BLaER1 treated with 17β-estradiol and CSF1 and Interleukin-3, amounts not matched to agents 10 nM and 100 nM (cell line): ENCODE results near the gene CSPG5.

Experiments used
- H3K27ac ChIP-seq, 11 experiments: shearing (Covaris generic); formaldehyde crosslinking; 2 replicates each; pipeline ENCODE4 v1.8.1; 2022
- H3K27me3 ChIP-seq, 11 experiments: shearing (Covaris generic); formaldehyde crosslinking; 2 replicates each; pipeline ENCODE4 v1.8.1; 2022
- H3K36me3 ChIP-seq, 11 experiments: shearing (Covaris generic); formaldehyde crosslinking; 2 replicates each; pipeline ENCODE4 v1.8.1; 2022
- H3K4me1 ChIP-seq, 10 experiments: shearing (Covaris generic); formaldehyde crosslinking; 2 replicates each; pipeline ENCODE4 v1.8.1; 2022
- H3K4me2 ChIP-seq, 11 experiments: shearing (Covaris generic); formaldehyde crosslinking; 2 replicates each; pipeline ENCODE4 v1.8.1; 2022
- H3K4me3 ChIP-seq, 10 experiments: shearing (Covaris generic); formaldehyde crosslinking; 2 replicates each; pipeline ENCODE4 v1.8.1; 2022
- H3K9ac ChIP-seq, 11 experiments: shearing (Covaris generic); formaldehyde crosslinking; 2 replicates each; pipeline ENCODE4 v1.8.1; 2022
- H3K9me3 ChIP-seq, 11 experiments: shearing (Covaris generic); formaldehyde crosslinking; replicated peaks in 1 of 11; 2 replicates each; pipeline ENCODE4 v1.8.1; 2022
- H4K20me1 ChIP-seq, 11 experiments: shearing (Covaris generic); formaldehyde crosslinking; 2 replicates each; pipeline ENCODE4 v1.8.1; 2022
- Cebpa-rat ChIP-seq, 11 experiments: shearing (Covaris generic); IDR thresholded peaks; 2 replicates each; pipeline ENCODE4 v1.8.1; 2022

Gene CSPG5

GRCh38 chr3:47612178-47612577, 33.5 kb upstream of the CSPG5 start:
- TF ChIP-seq Cebpa-rat (IDR thresholded peaks at IDR 0.05): no peak
- Histone ChIP-seq H3K9me3 (peaks cover 0 to 16% (median 12%) of the 10 kb centered on the region in 11 experiments; a peak in 13 of 22 replicates), H3K4me1 (no peaks in the 10 kb centered on the region), H3K9ac (no peak overlapping the region), H3K4me2 (no peak overlapping the region), H3K27me3 (no peaks in the 10 kb centered on the region), H3K27ac (no peak overlapping the region), H4K20me1 (peaks cover 0 to 46% (median 16%) of the 10 kb centered on the region in 11 experiments; a peak in 12 of 22 replicates), H3K4me3 (no peak overlapping the region), H3K36me3 (peaks cover 96 to 100% (median 99%) of the 10 kb centered on the region in 11 experiments)

- Histone ChIP-seq H3K4me1 (no peaks in the 10 kb centered on the region), H3K36me3 (peaks cover 96 to 100% (median 99%) of the 10 kb centered on the region in 11 experiments), H3K4me3 (no peak overlapping the region), H4K20me1 (peaks cover 0 to 51% (median 16%) of the 10 kb centered on the region in 11 experiments; a peak in 13 of 22 replicates), H3K27ac (no peak overlapping the region), H3K27me3 (no peaks in the 10 kb centered on the region), H3K9ac (no peak overlapping the region), H3K9me3 (peaks cover 0 to 10% (median 6%) of the 10 kb centered on the region in 11 experiments; a peak in 11 of 22 replicates), H3K4me2 (no peak overlapping the region)
- TF ChIP-seq Cebpa-rat (IDR thresholded peaks at IDR 0.05): no peak
These were observed 32.9 kb upstream of the CSPG5 start for GRCh38 chr3:47611576-47611975.

- Histone ChIP-seq H3K36me3 (peaks cover 96 to 100% (median 99%) of the 10 kb centered on the region in 11 experiments), H3K9ac (no peak overlapping the region), H3K9me3 (0 out of 22 replicates have a peak, but pooled peaks cover 0 to under 1% (median 0%) of the 10 kb centered on the region in 11 experiments), H4K20me1 (peaks cover 0 to 61% (median 18%) of the 10 kb centered on the region in 11 experiments; a peak in 13 of 22 replicates), H3K27me3 (no peaks in the 10 kb centered on the region), H3K27ac (no peak overlapping the region), H3K4me1 (no peaks in the 10 kb centered on the region), H3K4me2 (no peak overlapping the region), H3K4me3 (no peak overlapping the region)
- TF ChIP-seq Cebpa-rat (IDR thresholded peaks at IDR 0.05): no peak
These were observed 31.9 kb upstream of the CSPG5 start for GRCh38 chr3:47610583-47610982.

- no peak overlapping the region for H3K27ac ChIP-seq
- no peaks in the 10 kb centered on the region for H3K4me1 ChIP-seq
- H4K20me1 ChIP-seq: peaks cover 0 to 71% (median 26%) of the 10 kb centered on the region in 11 experiments; a peak in 18 of 22 replicates
- H3K36me3 ChIP-seq: peaks cover 96 to 100% (median 99%) of the 10 kb centered on the region in 11 experiments
- H3K4me2 ChIP-seq: no peak overlapping the region
- no peaks in the 10 kb centered on the region for H3K9me3 ChIP-seq
- no peaks in the 10 kb centered on the region for H3K27me3 ChIP-seq
- TF ChIP-seq Cebpa-rat (IDR thresholded peaks at IDR 0.05): no peak
- no peak overlapping the region for H3K4me3 ChIP-seq
- H3K9ac ChIP-seq: no peak overlapping the region
These were observed 28.7 kb upstream of the CSPG5 start for GRCh38 chr3:47607335-47607734.

- TF ChIP-seq Cebpa-rat (IDR thresholded peaks at IDR 0.05): no peak
- H3K4me3 ChIP-seq: no peak overlapping the region
- H3K36me3 ChIP-seq: peaks cover 96 to 100% (median 99%) of the 10 kb centered on the region in 11 experiments
- H3K9ac ChIP-seq: no peak overlapping the region
- H4K20me1 ChIP-seq: peaks cover 0 to 83% (median 37%) of the 10 kb centered on the region in 11 experiments; a peak in 19 of 22 replicates
- no peak overlapping the region for H3K4me2 ChIP-seq
- no peaks in the 10 kb centered on the region for H3K9me3 ChIP-seq
- no peak overlapping the region for H3K27ac ChIP-seq
- H3K4me1 ChIP-seq: 0 out of 20 replicates have a peak, but pooled peaks cover 0 to 4% (median 0%) of the 10 kb centered on the region in 10 experiments
- no peaks in the 10 kb centered on the region for H3K27me3 ChIP-seq
These were observed 27.5 kb upstream of the CSPG5 start for GRCh38 chr3:47606165-47606564.

- H3K36me3 ChIP-seq: peaks cover 96 to 100% (median 99%) of the 10 kb centered on the region in 11 experiments
- H3K4me3 ChIP-seq: no peak overlapping the region
- H3K9ac ChIP-seq: no peak overlapping the region
- no peak for TF ChIP-seq Cebpa-rat (IDR thresholded peaks at IDR 0.05)
- H3K27ac ChIP-seq: no peak overlapping the region
- H3K27me3 ChIP-seq: no peaks in the 10 kb centered on the region
- peaks cover 0 to 87% (median 42%) of the 10 kb centered on the region in 11 experiments; a peak in 19 of 22 replicates for H4K20me1 ChIP-seq
- no peaks in the 10 kb centered on the region for H3K9me3 ChIP-seq
- no peak overlapping the region for H3K4me2 ChIP-seq
- H3K4me1 ChIP-seq: 0 out of 20 replicates have a peak, but pooled peaks cover 0 to 4% (median 0%) of the 10 kb centered on the region in 10 experiments
These were observed 27.0 kb upstream of the CSPG5 start for GRCh38 chr3:47605652-47606051.

GRCh38 chr3:47604145-47604544, 25.5 kb upstream of the CSPG5 start:
- Histone ChIP-seq H3K9ac (no peak overlapping the region), H3K27ac (no peak overlapping the region), H3K9me3 (no peaks in the 10 kb centered on the region), H3K27me3 (no peaks in the 10 kb centered on the region), H4K20me1 (peaks cover 5 to 92% (median 57%) of the 10 kb centered on the region in 11 experiments; a peak in 19 of 22 replicates), H3K4me3 (no peak overlapping the region), H3K36me3 (peaks cover 97 to 100% (median 99%) of the 10 kb centered on the region in 11 experiments), H3K4me1 (0 out of 20 replicates have a peak, but pooled peaks cover 0 to 4% (median 0%) of the 10 kb centered on the region in 10 experiments), H3K4me2 (no peak overlapping the region)
- no peak for TF ChIP-seq Cebpa-rat (IDR thresholded peaks at IDR 0.05)

GRCh38 chr3:47603332-47603731, 24.7 kb upstream of the CSPG5 start:
- Histone ChIP-seq H4K20me1 (peaks cover 5 to 92% (median 65%) of the 10 kb centered on the region in 11 experiments; a peak in 19 of 22 replicates), H3K27me3 (no peaks in the 10 kb centered on the region), H3K4me3 (no peak overlapping the region), H3K9me3 (no peaks in the 10 kb centered on the region), H3K27ac (no peak overlapping the region), H3K9ac (no peak overlapping the region), H3K36me3 (peaks cover 97 to 100% (median 99%) of the 10 kb centered on the region in 11 experiments), H3K4me2 (no peak overlapping the region), H3K4me1 (0 out of 20 replicates have a peak, but pooled peaks cover 0 to 4% (median 0%) of the 10 kb centered on the region in 10 experiments)
- TF ChIP-seq Cebpa-rat (IDR thresholded peaks at IDR 0.05): no peak

- H3K36me3 ChIP-seq: peaks cover 87 to 100% (median 99%) of the 10 kb centered on the region in 11 experiments
These were observed 22.6 kb upstream of the CSPG5 start for GRCh38 chr3:47601281-47601680.

More at GRCh38 chr3:47601281-47601680, 22.6 kb upstream of the CSPG5 start:
- Histone ChIP-seq H3K4me1 (0 out of 20 replicates have a peak, but pooled peaks cover 0 to 4% (median 0%) of the 10 kb centered on the region in 10 experiments), H3K27ac (no peak overlapping the region), H3K9me3 (no peaks in the 10 kb centered on the region), H3K4me2 (no peak overlapping the region), H3K27me3 (no peaks in the 10 kb centered on the region), H3K4me3 (no peak overlapping the region), H4K20me1 (peaks cover 5 to 100% (median 76%) of the 10 kb centered on the region in 11 experiments; a peak in 19 of 22 replicates), H3K9ac (no peak overlapping the region)
- no peak for TF ChIP-seq Cebpa-rat (IDR thresholded peaks at IDR 0.05)
